ENCODE measurements around the gene RHBDD2. TPM values are rescaled to one million over a fixed set of nuclear protein-coding genes. Genes with fewer than 3 reads are reported as not detected.
"Not testable (repeated sequence)": the region's sequence is repeated elsewhere in the genome, so short reads cannot be mapped to it uniquely, and the experiment has no call there.

Gene RHBDD2
- total RNA-seq, 2 experiments from 2014 or later = 21.1 to 21.8 TPM

DNA sequence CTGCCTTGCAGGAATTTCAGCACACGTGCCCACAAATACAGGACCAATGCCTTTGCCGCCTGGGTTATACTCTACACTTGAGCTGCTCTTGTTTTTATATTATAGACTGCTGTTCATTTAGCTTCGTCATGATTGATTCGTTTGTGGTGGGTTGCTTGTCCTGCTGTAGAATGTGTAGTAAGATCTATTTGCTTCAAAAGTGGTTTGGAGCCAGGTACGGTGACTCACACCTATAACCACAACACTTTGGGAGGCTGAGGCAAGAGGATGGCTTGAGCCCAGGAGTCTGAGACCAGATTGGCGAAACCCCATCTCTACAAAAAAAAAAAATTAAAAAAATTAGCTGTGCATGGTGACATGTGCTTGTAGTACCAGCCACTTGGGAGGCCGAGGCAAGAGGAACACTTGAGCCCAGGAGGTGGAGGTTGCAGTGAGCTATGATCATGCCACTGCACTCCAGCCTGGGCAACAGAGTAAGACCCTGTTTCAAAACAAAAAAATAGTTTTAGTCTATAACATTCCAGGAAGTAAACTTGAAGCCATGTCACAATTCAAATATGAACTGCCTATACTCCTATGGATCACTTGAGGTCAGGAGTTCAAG, 9.0 kb upstream of the RHBDD2 start:
- no peak overlapping the region for H3K27ac Mint-ChIP-seq
- no peak for DNase-seq
- no peaks in the 10 kb centered on the region for H3K36me3 Mint-ChIP-seq (ENCODE audit: low read depth)
- CTCF ChIA-PET = interaction anchor here (1.1 to 1.8 kb wide), 3 partner anchors 10 to 309 kb away, joined by 3 to 4 read pairs (median 3); no protein-coding TSS in a partner anchor
- POLR2A ChIA-PET = no interaction called here
- no peaks in the 10 kb centered on the region for H3K9me3 Mint-ChIP-seq
- no peak overlapping the region for H3K4me3 Mint-ChIP-seq
- peaks cover 6% of the 10 kb centered on the region for H3K27me3 Mint-ChIP-seq
- H3K4me1 Mint-ChIP-seq = peaks cover 6% of the 10 kb centered on the region

DNA sequence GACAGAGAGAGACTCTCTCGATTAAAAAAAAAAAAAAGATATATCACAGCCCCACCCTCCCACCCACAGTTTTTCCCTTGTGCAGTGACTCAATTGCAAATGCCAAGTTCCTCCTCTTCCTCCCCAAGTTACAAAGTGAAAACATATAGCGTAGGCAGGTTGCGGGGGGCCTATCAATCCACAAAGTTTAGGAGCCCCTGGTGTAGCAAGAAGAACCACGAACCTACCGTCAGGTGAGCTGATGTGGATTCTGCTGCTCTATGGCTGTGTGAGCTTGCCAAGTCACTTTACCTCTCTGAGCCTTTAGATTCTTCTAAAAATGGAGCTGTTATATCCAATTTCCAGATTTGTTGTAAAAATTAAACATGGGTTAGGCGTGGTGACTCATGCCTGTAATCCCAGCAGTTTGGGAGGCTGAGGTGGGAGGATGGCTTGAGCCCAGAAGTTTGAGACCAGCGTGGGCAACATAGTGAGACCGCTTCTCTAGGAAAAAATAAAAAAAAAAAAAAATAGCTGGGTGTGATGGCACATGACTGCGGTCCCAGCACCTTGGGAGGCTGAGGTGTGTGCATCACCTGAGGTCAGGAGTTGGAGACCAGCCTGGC, 8.2 kb upstream of the RHBDD2 start:
- Mint-ChIP-seq H3K27ac (no peak overlapping the region), H3K36me3 (ENCODE audit: low read depth) (no peaks in the 10 kb centered on the region), H3K4me3 (no peak overlapping the region), H3K27me3 (peaks cover 2% of the 10 kb centered on the region), H3K9me3 (no peaks in the 10 kb centered on the region), H3K4me1 (peaks cover 6% of the 10 kb centered on the region)
- ChIA-PET CTCF (interaction anchor here (0.9 to 1.8 kb wide), 2 partner anchors 11 to 119 kb away, joined by 4 read pairs; no protein-coding TSS in a partner anchor), POLR2A (no interaction called here)
- DNase-seq = no peak

DNA sequence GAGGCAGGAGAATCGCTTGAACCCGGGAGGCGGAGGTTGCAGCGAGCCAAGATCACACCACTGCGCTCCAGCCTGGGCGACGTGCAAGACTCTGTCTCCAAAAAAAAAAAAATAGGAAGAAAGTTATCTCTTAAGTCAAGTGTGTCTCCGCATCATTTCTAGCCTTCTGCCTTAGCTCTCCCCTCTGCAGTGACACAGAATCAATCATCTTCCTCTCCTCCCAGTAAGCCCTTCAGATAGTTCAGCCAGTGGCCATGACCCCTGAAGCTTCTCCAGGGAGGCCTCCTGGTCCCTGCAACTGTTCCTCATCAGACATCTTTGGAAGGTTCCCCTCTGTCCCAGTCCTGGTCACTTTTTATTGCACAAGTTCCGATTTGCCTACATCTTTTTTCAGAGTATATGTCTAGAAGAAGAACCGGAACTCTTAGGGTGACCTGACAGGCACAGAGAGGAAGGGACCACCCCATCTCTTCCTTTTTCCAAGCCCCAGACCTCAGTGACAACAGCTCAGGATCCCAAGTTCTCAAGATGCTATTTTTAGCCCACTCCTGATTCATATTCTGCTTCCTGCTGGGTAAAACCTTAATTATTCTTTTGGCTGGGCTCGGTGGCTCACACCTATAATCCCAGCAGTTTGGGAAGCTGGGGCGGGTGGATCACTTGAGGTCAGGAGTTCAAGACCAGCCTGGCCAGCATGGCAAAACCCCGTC, 6.6 kb upstream of the RHBDD2 start:
- Mint-ChIP-seq H3K27ac (no peak overlapping the region), H3K9me3 (no peaks in the 10 kb centered on the region), H3K27me3 (no peaks in the 10 kb centered on the region), H3K4me1 (peaks cover 6% of the 10 kb centered on the region), H3K4me3 (no peak overlapping the region), H3K36me3 (ENCODE audit: low read depth) (no peaks in the 10 kb centered on the region)
- POLR2A ChIA-PET = interaction anchor here (0.7 kb wide), 1 partner anchor 323 kb away, joined by 4 read pairs; no protein-coding TSS in a partner anchor
- CTCF ChIA-PET = interaction anchor here (0.6 to 1.1 kb wide), 2 partner anchors 17 to 28 kb away, joined by 3 read pairs; no protein-coding TSS in a partner anchor
- no peak for DNase-seq

DNA sequence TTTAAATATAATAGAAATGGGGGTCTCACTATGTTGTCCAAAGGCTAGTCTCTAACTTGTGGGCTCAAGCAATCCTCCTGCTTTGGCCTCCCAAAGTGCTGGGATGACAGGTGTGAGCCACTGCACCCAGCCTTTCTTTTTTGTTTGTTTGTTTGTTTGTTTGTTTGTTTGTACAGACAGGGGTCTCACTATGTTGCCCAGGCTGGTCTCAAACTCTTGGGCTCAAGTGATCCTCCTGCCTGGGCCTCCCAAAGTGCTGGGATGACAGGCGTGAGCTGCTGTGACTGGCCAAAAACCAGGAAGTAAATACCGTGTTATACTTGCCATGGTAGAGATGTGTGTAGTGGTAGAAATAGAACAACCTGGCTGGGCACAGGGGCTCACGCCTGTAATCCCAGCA, 4.7 kb upstream of the RHBDD2 start:
- DNase-seq; H3K9me3 Mint-ChIP-seq; H3K27ac Mint-ChIP-seq; POLR2A ChIA-PET; H3K36me3 Mint-ChIP-seq (ENCODE audit: low read depth); H3K4me3 Mint-ChIP-seq; H3K27me3 Mint-ChIP-seq: not testable (repeated sequence)
- H3K4me1 Mint-ChIP-seq = peaks cover 13% of the 10 kb centered on the region
- CTCF ChIA-PET = interaction anchor here (1.5 kb wide), 1 partner anchor 146 kb away, joined by 14 read pairs; no protein-coding TSS in a partner anchor

DNA sequence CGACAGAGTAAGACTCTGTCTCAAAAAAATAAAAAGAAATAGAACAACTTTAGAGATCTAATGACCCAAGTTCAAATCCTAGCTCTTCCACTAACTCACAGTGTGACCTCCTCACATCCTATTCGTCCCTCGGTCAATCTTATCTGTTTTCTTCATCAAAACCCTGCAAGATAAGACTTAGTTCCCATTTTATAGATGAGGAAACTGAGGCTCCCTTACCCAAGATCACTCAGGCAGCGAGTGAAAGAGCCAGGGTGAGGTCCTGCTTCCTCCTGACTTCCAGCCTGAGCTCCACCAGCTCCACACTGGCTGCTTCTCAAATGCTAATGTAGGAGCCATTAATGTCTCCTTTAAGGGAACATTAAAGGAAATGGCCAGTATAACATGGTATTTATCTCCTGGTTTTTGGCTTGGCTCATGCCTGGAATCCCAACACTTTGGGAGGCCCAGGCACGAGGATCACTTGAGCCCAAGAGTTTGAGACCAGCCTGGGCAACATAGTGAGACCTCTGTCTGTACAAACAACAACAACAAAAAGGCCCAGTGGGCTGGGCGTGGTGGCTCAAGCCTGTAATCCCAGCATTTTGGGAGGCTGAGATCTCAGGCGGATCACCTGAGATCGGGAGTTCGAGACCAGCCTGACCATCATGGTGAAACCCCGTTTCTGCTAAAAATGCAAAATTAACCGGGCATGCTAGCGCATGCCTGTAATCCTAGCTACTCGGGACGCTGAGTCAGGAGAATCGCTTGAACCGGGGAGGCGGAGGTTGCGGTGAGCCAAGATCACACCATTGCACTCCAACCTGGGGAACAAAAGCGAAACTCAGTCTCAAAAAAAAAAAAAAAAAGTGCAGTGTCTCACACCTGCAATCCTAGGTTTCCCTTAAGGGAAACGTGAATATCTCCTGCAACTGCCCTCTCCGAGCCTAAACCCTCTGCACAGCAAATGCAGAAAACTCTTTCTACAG, 3.4 kb upstream of the RHBDD2 start:
- Mint-ChIP-seq H3K36me3 (ENCODE audit: low read depth) (peaks cover 2% of the 10 kb centered on the region), H3K4me3 (no peak overlapping the region), H3K27ac (no peak overlapping the region), H3K4me1 (peaks cover 22% of the 10 kb centered on the region), H3K27me3 (no peaks in the 10 kb centered on the region), H3K9me3 (no peaks in the 10 kb centered on the region)
- CTCF ChIA-PET = interaction anchor here (0.7 to 1.5 kb wide), 2 partner anchors 144 to 1599 kb away, joined by 4 to 14 read pairs; no protein-coding TSS in a partner anchor
- no peak for DNase-seq
- POLR2A ChIA-PET = no interaction called here

DNA sequence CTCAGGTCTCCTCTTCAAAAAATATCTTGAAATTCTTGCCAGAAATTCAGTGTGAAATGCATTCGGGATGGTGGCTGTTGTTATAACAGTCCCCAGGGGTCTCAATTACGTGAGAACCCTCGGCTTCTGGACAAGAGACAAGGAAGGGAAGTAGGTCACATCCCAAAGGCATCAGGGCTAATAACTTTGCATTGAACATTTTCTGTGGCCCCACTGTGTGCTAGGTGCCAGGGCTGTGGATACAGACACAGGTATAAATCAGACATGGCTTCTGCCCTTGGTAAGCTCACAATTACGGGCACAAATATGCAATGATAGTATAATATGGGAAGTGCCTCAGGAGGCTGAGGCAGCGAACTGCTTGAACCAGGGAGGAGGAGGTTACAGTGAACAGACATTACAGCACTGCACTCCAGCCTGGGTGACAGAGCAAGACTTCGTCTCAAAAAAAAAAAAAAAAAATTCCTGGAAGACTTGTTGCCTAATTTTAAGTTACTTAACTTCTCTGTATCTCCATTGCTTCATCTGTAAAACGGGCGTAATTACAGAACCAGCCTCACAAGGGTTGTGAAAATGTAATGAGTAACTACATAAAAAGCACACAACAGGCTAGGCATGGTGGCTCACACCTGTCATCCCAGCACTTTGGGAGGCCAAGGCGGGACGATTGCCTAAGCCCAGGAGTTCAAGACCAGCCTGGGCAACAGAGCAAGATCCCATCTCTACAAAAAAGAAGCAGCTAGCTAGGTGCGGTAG, 2.5 kb upstream of the RHBDD2 start:
- no peak for DNase-seq
- POLR2A ChIA-PET = no interaction called here
- H3K27me3 Mint-ChIP-seq = no peaks in the 10 kb centered on the region
- H3K4me3 Mint-ChIP-seq = no peak overlapping the region
- H3K36me3 Mint-ChIP-seq (ENCODE audit: low read depth) = peaks cover 3% of the 10 kb centered on the region
- peaks cover 22% of the 10 kb centered on the region for H3K4me1 Mint-ChIP-seq
- CTCF ChIA-PET = interaction anchor here (1.0 kb wide), 1 partner anchor 123 kb away, joined by 3 read pairs; no protein-coding TSS in a partner anchor
- no peaks in the 10 kb centered on the region for H3K9me3 Mint-ChIP-seq
- H3K27ac Mint-ChIP-seq = no peak overlapping the region

DNA sequence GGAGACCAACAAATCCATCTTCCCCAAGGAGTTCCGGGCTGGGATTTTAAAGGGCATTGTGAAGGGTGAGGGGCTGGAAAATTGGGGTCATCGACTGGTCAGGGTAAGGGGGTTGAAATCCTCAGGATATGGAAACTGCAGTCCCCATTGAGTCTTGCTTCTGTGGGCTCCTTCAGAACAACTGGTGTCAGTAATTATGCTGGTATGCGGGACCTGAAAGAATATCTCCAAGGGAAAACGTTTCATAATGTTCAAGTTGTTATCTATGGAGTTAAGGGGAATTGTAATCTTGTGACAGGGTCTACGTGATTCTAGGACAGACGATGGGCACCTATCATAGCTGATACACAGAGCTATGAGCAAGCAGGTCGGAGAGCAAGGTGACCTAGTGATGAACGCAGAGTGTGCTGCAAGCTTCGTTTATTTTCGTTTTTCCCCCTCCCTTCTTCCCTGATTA, 494 bp upstream of the RHBDD2 start:
- Mint-ChIP-seq H3K4me1 (peaks cover 27% of the 10 kb centered on the region), H3K27me3 (no peaks in the 10 kb centered on the region), H3K27ac (peak overlapping the region; percentile 87), H3K9me3 (no peaks in the 10 kb centered on the region), H3K36me3 (ENCODE audit: low read depth) (peaks cover 20% of the 10 kb centered on the region), H3K4me3 (peak overlapping the region; percentile 90)
- CTCF ChIA-PET = interaction anchor here (1.6 kb wide), 1 partner anchor 24 kb away, joined by 3 read pairs; no protein-coding TSS in a partner anchor
- POLR2A ChIA-PET = no interaction called here
- DNase-seq = no peak

DNA sequence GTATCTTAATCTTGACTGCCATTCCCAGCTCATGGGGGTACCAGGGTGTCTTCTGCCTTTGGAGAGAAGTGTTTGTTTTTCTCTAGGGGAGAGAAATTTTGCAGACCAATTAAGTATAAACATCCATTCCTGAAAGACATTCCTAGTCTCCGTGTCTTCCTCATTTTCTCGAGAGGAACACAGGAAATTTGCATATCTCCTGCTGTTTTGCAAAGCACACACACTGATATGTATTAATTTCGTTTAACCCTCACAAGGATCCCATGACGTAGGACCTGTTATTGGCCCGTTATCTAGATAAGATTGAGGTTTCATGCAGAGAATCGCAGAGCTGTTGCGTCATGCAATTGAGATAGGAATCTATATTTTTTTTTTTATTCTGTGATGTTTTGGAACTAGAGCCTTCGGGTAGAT, 944 bp downstream of the RHBDD2 start:
- Mint-ChIP-seq H3K36me3 (ENCODE audit: low read depth) (peaks cover 28% of the 10 kb centered on the region), H3K27ac (peak overlapping the region; percentile 92), H3K9me3 (no peaks in the 10 kb centered on the region), H3K4me3 (peak overlapping the region; percentile 90), H3K27me3 (no peaks in the 10 kb centered on the region), H3K4me1 (peaks cover 27% of the 10 kb centered on the region)
- CTCF ChIA-PET = interaction anchor here (1.6 kb wide), 1 partner anchor 10 kb away, joined by 4 read pairs; no protein-coding TSS in a partner anchor
- peak; percentile 59 for DNase-seq
- POLR2A ChIA-PET = no interaction called here

DNA sequence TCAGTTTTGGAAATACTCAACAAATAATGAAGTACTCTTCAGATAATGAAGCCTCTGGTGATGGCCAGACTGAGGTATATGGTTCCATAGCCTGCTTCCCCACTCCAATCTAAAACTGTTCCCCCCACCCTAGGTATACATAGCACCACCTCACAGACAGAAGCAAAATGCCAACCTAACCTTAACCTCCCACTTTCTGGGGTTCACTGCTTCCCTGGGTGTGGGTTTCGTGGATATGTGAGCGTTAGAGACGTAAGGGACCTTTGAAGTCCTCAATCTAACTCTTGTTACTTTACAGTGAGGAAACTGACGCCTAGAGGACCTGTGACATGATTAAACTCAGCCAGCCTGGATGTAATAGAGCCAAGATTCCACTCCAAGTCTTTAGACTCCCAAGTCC, 1.4 kb downstream of the RHBDD2 start:
- ChIA-PET CTCF (interaction anchor here (1.6 kb wide), 1 partner anchor 9 kb away, joined by 4 read pairs; no protein-coding TSS in a partner anchor), POLR2A (no interaction called here)
- H3K27ac Mint-ChIP-seq = no peak overlapping the region
- H3K27me3 Mint-ChIP-seq = no peaks in the 10 kb centered on the region
- no peaks in the 10 kb centered on the region for H3K9me3 Mint-ChIP-seq
- no peak for DNase-seq
- H3K36me3 Mint-ChIP-seq (ENCODE audit: low read depth) = peaks cover 28% of the 10 kb centered on the region
- peak overlapping the region; percentile 90 for H3K4me3 Mint-ChIP-seq
- peaks cover 27% of the 10 kb centered on the region for H3K4me1 Mint-ChIP-seq

DNA sequence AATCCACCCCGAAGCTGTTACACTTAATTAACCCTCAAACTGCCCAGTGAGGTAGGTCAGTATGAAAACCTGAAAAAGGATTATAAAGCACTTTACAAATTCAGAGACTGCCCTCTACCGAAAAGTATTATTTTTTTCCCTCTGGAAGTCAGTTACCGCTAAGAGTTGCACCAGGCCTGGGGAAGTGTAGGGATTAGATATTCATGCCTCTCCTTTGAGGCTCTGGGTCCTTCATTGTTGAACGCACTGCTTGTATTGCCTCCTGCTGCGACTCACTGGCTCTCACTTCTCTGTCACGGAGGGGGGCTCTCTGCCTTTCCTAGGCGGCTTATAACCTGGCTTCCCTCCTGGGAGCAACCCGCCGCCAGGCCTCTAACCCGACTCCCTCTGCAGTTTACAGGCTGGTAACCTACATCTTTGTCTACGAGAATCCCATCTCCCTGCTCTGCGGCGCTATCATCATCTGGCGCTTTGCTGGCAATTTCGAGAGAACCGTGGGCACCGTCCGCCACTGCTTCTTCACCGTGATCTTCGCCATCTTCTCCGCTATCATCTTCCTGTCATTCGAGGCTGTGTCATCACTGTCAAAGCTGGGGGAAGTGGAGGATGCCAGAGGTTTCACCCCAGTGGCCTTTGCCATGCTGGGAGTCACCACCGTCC, 2.7 kb downstream of the RHBDD2 start:
- no peaks in the 10 kb centered on the region for H3K9me3 Mint-ChIP-seq
- DNase-seq = no peak
- H3K4me3 Mint-ChIP-seq = no peak overlapping the region
- ChIA-PET CTCF (interaction anchor here (1.0 kb wide), 1 partner anchor 9 kb away, joined by 3 read pairs; no protein-coding TSS in a partner anchor), POLR2A (no interaction called here)
- peaks cover 27% of the 10 kb centered on the region for H3K4me1 Mint-ChIP-seq
- no peaks in the 10 kb centered on the region for H3K27me3 Mint-ChIP-seq
- peaks cover 28% of the 10 kb centered on the region for H3K36me3 Mint-ChIP-seq (ENCODE audit: low read depth)
- H3K27ac Mint-ChIP-seq = no peak overlapping the region

DNA sequence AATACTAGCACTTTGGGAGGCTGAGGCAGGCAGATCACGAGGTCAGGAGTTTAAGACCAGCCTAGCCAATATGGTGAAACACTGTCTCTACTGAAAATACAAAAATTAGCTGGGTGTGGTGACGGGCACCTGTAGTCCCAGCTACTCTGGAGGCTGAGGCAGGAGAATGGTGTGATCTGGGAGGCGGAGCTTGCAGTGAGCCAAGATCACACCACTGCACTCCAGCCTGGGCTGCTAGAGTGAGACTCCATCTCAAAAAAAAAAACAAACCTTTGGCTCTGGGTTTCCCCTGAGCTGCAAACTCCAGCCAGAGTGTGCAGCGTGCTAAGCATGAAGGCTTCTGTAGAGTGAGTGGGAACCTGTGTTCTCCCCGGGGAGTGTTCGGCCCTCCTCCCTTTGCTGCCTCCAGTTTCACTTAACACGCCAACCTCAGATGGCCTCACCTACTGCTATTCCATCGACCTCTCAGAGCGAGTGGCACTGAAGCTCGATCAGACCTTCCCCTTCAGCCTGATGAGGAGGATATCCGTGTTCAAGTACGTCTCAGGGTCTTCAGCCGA, 4.5 kb downstream of the RHBDD2 start:
- H3K36me3 Mint-ChIP-seq (ENCODE audit: low read depth) = peaks cover 31% of the 10 kb centered on the region

More for the DNA sequence above, 4.5 kb downstream of the RHBDD2 start:
- H3K4me3 Mint-ChIP-seq, DNase-seq, H3K27ac Mint-ChIP-seq, POLR2A ChIA-PET, CTCF ChIA-PET, H3K9me3 Mint-ChIP-seq, H3K27me3 Mint-ChIP-seq: not testable (repeated sequence)
- H3K4me1 Mint-ChIP-seq = peaks cover 21% of the 10 kb centered on the region

Data from activated CD4-positive, alpha-beta T cell treated with anti-CD3 and anti-CD28 coated beads, Interleukin-2, amount 10 ng/mL, durations not matched to agents 7 days and 5 days (primary cell).